ENCODE data around the gene IFNL4.
"Not testable (repeated sequence)": the region's sequence is repeated elsewhere in the genome, so short reads cannot be mapped to it uniquely, and the experiment has no call there.

DNA sequence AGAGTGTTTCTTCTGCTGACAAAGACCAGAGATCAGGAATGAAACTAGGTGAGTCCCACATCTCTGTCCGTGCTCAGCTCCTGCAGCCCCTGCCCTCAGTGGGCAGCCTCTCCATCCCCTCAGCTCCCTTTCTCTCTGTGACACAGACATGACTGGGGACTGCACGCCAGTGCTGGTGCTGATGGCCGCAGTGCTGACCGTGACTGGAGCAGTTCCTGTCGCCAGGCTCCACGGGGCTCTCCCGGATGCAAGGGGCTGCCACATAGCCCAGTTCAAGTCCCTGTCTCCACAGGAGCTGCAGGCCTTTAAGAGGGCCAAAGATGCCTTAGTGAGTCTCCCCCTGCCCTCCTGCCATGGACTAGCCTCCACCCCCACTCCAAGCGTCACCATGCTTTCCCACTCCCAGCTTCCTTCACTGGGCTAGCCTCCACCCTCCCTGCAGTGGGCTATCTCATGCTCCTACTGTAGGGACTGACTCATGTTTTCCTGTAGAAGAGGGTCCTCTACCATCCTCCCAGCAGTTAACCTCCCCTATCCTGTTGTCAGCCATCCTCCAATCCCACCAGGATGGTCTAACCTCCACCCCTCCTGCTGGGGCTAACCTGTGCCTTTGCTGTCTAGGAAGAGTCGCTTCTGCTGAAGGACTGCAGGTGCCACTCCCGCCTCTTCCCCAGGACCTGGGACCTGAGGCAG, 20.0 kb upstream of the IFNL4 start:
- not testable (repeated sequence) for TF ChIP-seq CTCF (IDR thresholded peaks at IDR 0.05; ENCODE audit: insufficient read depth, low read depth, low read length); EZH2 (IDR thresholded peaks at IDR 0.05; ENCODE audit: insufficient read depth, low read length)

All from astrocyte (in vitro differentiated cells and primary cell).